ENCODE data around the gene RNF167. TPM values are rescaled to one million over a fixed set of nuclear protein-coding genes. Genes with fewer than 3 reads are reported as not detected.
A peak's percentile ranks its signal among the peaks of the same experiment; 100 is the strongest.

RNF167 gene
- total RNA-seq = 26.4 and 34.5 TPM in 2 replicates

GRCh38 chr17:4939796-4940554, at the start of gene RNF167, which contains the start of gene SLC25A11:
RNF167 (plus strand) TSS chr17:4940268; CDS start chr17:4940910, 642 bp downstream.
SLC25A11 (minus strand) TSS chr17:4940046; CDS start chr17:4939910, 136 bp downstream.
- H3K4me3 ChIP-seq (ENCODE audit: low read depth, low read length) = peak within 1 kb of the TSS; percentile 96
- no peak for TF ChIP-seq CTCF (IDR thresholded peaks at IDR 0.05; ENCODE audit: insufficient read depth, low read depth, low read length)
- peak; percentile 100 for DNase-seq (ENCODE audit: low read depth)

- no peak for DNase-seq (ENCODE audit: low read depth)
- no peak overlapping the region for H3K4me3 ChIP-seq (ENCODE audit: low read depth, low read length)
- TF ChIP-seq CTCF (IDR thresholded peaks at IDR 0.05; ENCODE audit: insufficient read depth, low read depth, low read length) = no peak
Measured at GRCh38 chr17:4891411-4892410, 48.4 kb upstream of the RNF167 start.

- no peak for TF ChIP-seq CTCF (IDR thresholded peaks at IDR 0.05; ENCODE audit: insufficient read depth, low read depth, low read length)
- DNase-seq (ENCODE audit: low read depth) = no peak
- H3K4me3 ChIP-seq (ENCODE audit: low read depth, low read length) = no peak overlapping the region
Measured at GRCh38 chr17:4892499-4893221, 47.4 kb upstream of the RNF167 start.

- no peak for TF ChIP-seq CTCF (IDR thresholded peaks at IDR 0.05; ENCODE audit: insufficient read depth, low read depth, low read length)
- DNase-seq (ENCODE audit: low read depth) = no peak
- no peak overlapping the region for H3K4me3 ChIP-seq (ENCODE audit: low read depth, low read length)
Measured at GRCh38 chr17:4893272-4893671, 46.8 kb upstream of the RNF167 start.

GRCh38 chr17:4893721-4894560, 46.1 kb upstream of the RNF167 start:
- DNase-seq (ENCODE audit: low read depth) = no peak
- no peak for TF ChIP-seq CTCF (IDR thresholded peaks at IDR 0.05; ENCODE audit: insufficient read depth, low read depth, low read length)
- H3K4me3 ChIP-seq (ENCODE audit: low read depth, low read length) = no peak overlapping the region
